K562 (cell line): ENCODE data around the gene ANAPC2.

Experiments
- ESRRA ChIP-seq: fragments of 450-650 bp; IDR thresholded peaks from 2 replicates; pipeline ENCODE4 v1.6.1; 2014; ENCODE audit warnings: low read depth, mild to moderate bottlenecking, moderate library complexity, borderline replicate concordance
- KLF16 ChIP-seq: IDR thresholded peaks from 2 replicates; pipeline ENCODE4 v1.6.1; 2016; ENCODE audit warnings: antibody characterized with exemption
- RCOR1 ChIP-seq, 2 experiments: IDR thresholded peaks; 2 replicates each; pipeline ENCODE4 v1.6.1; 2012; ENCODE audit warnings: low read depth in 2 of 2, low read length in 2 of 2, borderline replicate concordance in 1 of 2, improper control_type of control experiment in 1 of 2
- SRSF1 ChIP-seq: fragments of 200-400 bp; formaldehyde crosslinking; IDR thresholded peaks from 2 replicates; pipeline ENCODE4 v1.6.1; 2017; ENCODE audit warnings: mild to moderate bottlenecking, low read depth, low read length, moderate library complexity
- U2AF1 ChIP-seq: fragments of 200-400 bp; formaldehyde crosslinking; optimal IDR thresholded peaks from 2 replicates; pipeline ENCODE3; 2017; ENCODE audit warnings: mild to moderate bottlenecking, low read depth, low read length, moderate library complexity
- ZNF76 ChIP-seq: fragments of 250-450 bp; sonication (Bioruptor Pico); IDR thresholded peaks from 2 replicates; pipeline ENCODE4 v1.4.0; 2020; ENCODE audit warnings: mild to moderate bottlenecking, moderate library complexity, borderline replicate concordance
- TF ChIP-seq, protein P1 (sequence below), 3 experiments: IDR thresholded peaks in 2 of 3; conservative IDR thresholded peaks in 1 of 3; 2 replicates each; pipeline ENCODE4 v1.5.1; 2011 to 2012; ENCODE audit warnings: low read length in 3 of 3, mild to moderate bottlenecking in 3 of 3, control low read depth in 2 of 3, improper control_type of control experiment in 1 of 3, inconsistent platforms in 1 of 3, low read depth in 1 of 3, mixed read lengths in 1 of 3, moderate library complexity in 1 of 3; ENCODE audit not compliant: insufficient read depth in 2 of 3

DNA sequence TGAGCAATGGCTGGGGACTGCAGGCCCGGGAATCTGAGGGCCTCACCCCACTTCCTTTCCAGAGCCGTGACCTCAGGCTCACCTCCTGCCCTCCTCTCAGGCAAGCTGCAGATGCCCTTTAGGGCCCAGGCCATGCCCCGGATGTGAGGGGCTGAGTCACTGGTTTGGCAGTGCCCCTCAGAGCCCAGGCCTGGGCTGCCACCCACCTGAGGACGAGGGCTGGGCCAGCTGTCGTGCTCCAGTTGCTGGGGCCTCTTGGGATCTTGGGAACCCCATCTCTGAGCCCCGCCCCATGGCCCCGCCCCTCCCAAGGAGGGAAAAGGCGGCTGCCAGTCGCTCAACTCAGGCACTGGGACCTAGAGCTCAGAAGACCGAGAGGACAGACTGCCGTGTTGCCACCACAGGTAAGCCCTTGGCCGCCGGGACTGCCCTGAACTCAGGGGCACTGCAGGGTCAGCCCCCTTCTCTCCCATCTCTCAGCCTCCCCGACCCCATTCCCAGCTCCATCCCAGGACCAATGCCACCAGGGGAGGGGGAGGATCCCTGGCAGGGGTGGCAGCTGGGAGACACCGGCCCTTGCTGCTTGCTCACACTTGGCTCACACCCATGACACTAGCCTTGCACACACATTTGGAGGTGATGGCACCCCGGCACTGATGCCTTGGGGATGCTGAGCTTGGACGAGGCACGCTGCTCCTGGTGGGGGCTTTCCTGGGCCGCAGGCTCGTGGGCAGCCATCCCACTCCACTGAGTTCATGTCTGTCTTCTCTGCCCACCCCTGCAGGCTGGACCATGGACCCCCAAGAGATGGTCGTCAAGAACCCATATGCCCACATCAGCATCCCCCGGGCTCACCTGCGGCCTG is 36.7 kb upstream of the ANAPC2 start, which contains the start of gene CYSRT1:
- TF ChIP-seq U2AF1: no peak
- TF ChIP-seq, protein P1, sequence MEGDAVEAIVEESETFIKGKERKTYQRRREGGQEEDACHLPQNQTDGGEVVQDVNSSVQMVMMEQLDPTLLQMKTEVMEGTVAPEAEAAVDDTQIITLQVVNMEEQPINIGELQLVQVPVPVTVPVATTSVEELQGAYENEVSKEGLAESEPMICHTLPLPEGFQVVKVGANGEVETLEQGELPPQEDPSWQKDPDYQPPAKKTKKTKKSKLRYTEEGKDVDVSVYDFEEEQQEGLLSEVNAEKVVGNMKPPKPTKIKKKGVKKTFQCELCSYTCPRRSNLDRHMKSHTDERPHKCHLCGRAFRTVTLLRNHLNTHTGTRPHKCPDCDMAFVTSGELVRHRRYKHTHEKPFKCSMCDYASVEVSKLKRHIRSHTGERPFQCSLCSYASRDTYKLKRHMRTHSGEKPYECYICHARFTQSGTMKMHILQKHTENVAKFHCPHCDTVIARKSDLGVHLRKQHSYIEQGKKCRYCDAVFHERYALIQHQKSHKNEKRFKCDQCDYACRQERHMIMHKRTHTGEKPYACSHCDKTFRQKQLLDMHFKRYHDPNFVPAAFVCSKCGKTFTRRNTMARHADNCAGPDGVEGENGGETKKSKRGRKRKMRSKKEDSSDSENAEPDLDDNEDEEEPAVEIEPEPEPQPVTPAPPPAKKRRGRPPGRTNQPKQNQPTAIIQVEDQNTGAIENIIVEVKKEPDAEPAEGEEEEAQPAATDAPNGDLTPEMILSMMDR (IDR thresholded peaks at IDR 0.05 in 2 of 3, conservative IDR thresholded peaks at IDR 0.05 in 1 of 3; ENCODE audit: insufficient read depth in 2 of 3, low read depth in 1 of 3, low read length in 3 of 3): no peak
- TF ChIP-seq SRSF1: no peak
- no peak for TF ChIP-seq ESRRA
- TF ChIP-seq KLF16: no peak
- TF ChIP-seq RCOR1 (IDR thresholded peaks at IDR 0.05; ENCODE audit: borderline replicate concordance in 1 of 2, low read depth in 2 of 2, low read length in 2 of 2): no peak
- TF ChIP-seq ZNF76 (CRISPR knock-in tag): no peak
